Neuronal stem cell (in vitro differentiated cells): ENCODE results near the gene C1RL. TPM values are rescaled to one million over a fixed set of nuclear protein-coding genes. Genes with fewer than 3 reads are reported as not detected.

Experiments
- DNase-seq: peaks from one replicate; pipeline ENCODE4 v3.0.0-alpha.2; 2013; ENCODE audit warnings: low spot score
- H2AFZ ChIP-seq: one replicate; pipeline ENCODE4 v1.6.1; 2013; ENCODE audit warnings: mild to moderate bottlenecking, low read length, inconsistent platforms
- H2AK5ac ChIP-seq: 2 replicates; pipeline ENCODE4 v1.6.1; 2013; ENCODE audit warnings: low read depth, mild to moderate bottlenecking, inconsistent platforms, low read length, moderate library complexity, mixed read lengths
- H2BK120ac ChIP-seq: 2 replicates; pipeline ENCODE4 v1.6.1; 2013; ENCODE audit warnings: low read depth, mild to moderate bottlenecking, inconsistent platforms, low read length, moderate library complexity, mixed read lengths
- H2BK12ac ChIP-seq: one replicate; pipeline ENCODE4 v1.6.1; 2013; ENCODE audit warnings: low read length, inconsistent platforms
- H2BK15ac ChIP-seq: 2 replicates; pipeline ENCODE4 v1.6.1; 2013; ENCODE audit warnings: mild to moderate bottlenecking, low read length, inconsistent platforms, mixed read lengths
- H2BK5ac ChIP-seq: one replicate; pipeline ENCODE4 v1.6.1; 2013; ENCODE audit warnings: inconsistent platforms, mild to moderate bottlenecking, low read length, moderate library complexity
- H3K14ac ChIP-seq: one replicate; pipeline ENCODE4 v1.6.1; 2013; ENCODE audit warnings: low read length, inconsistent platforms
- H3K18ac ChIP-seq: 2 replicates; pipeline ENCODE4 v1.6.1; 2013; ENCODE audit warnings: low read length, inconsistent platforms
- H3K23ac ChIP-seq: 2 replicates; pipeline ENCODE4 v1.6.1; 2013; ENCODE audit warnings: low read depth, mild to moderate bottlenecking, mixed read lengths, low read length, inconsistent platforms; ENCODE audit not compliant: poor library complexity
- H3K27ac ChIP-seq: replicated peaks from 3 replicates; pipeline ENCODE4 v1.5.1; 2013; ENCODE audit warnings: low read length, inconsistent platforms
- H3K27me3 ChIP-seq, 3 experiments: 2 replicates each; pipeline ENCODE4 v1.6.1; 2013; ENCODE audit warnings: low read length in 3 of 3, mild to moderate bottlenecking in 2 of 3, inconsistent platforms in 1 of 3, low read depth in 1 of 3, mixed read lengths in 1 of 3, moderate library complexity in 1 of 3; ENCODE audit not compliant: control insufficient read depth in 3 of 3, insufficient read depth in 3 of 3
- H3K36me3 ChIP-seq, 2 donors: replicated peaks in 1 of 2; 2 replicates each; pipeline ENCODE4 v1.6.1; 2013; ENCODE audit warnings: low read length in 2 of 2; ENCODE audit not compliant: control insufficient read depth in 2 of 2, insufficient read depth in 2 of 2
- H3K4ac ChIP-seq: 2 replicates; pipeline ENCODE4 v1.6.1; 2013; ENCODE audit warnings: inconsistent platforms, mild to moderate bottlenecking, low read length, moderate library complexity
- H3K4me1 ChIP-seq, 2 donors: 1 replicate in 1 of 2; 2 replicates in 1 of 2; pipeline ENCODE4 v1.6.1; 2013; ENCODE audit warnings: low read length in 2 of 2, low read depth in 1 of 2; ENCODE audit not compliant: control insufficient read depth in 2 of 2, insufficient read depth in 1 of 2
- H3K4me2 ChIP-seq: one replicate; pipeline ENCODE4 v1.6.1; 2013; ENCODE audit warnings: mild to moderate bottlenecking, low read length, inconsistent platforms; ENCODE audit not compliant: insufficient read depth, poor library complexity, severe bottlenecking
- H3K4me3 ChIP-seq, 2 donors: 2 replicates each; pipeline ENCODE4 v1.5.1; 2013; ENCODE audit warnings: low read length in 2 of 2, mild to moderate bottlenecking in 2 of 2, inconsistent platforms in 1 of 2, moderate library complexity in 1 of 2
- H3K79me1 ChIP-seq: one replicate; pipeline ENCODE4 v1.6.1; 2013; ENCODE audit warnings: low read depth, mild to moderate bottlenecking, inconsistent platforms, low read length, moderate library complexity
- H3K9ac ChIP-seq: one replicate; pipeline ENCODE4 v1.6.1; 2013; ENCODE audit warnings: mild to moderate bottlenecking, low read depth, low read length, inconsistent platforms; ENCODE audit not compliant: poor library complexity
- H3K9me3 ChIP-seq, 2 donors: replicated peaks in 1 of 2; 2 replicates each; pipeline versions ENCODE3 to v1.6.1; 2013; ENCODE audit warnings: low read length in 2 of 2, mild to moderate bottlenecking in 2 of 2, inconsistent platforms in 1 of 2, low read depth in 1 of 2, mixed read lengths in 1 of 2, moderate library complexity in 1 of 2; ENCODE audit not compliant: control insufficient read depth in 2 of 2, insufficient read depth in 1 of 2
- H4K8ac ChIP-seq: one replicate; pipeline ENCODE4 v1.6.1; 2013; ENCODE audit warnings: low read depth, mild to moderate bottlenecking, inconsistent platforms, low read length, moderate library complexity
- H4K91ac ChIP-seq: one replicate; pipeline ENCODE4 v1.6.1; 2013; ENCODE audit warnings: low read length, low read depth, mild to moderate bottlenecking, inconsistent platforms; ENCODE audit not compliant: poor library complexity
- WGBS, 2 donors: extraction: QIAGEN DNeasy Blood & Tissue Kit; methylation state at CpG; one replicate each; pipeline ENCODE4 v1.1.7; 2013; ENCODE audit warnings: missing lambda C conversion rate in 2 of 2, mixed read lengths in 1 of 2; ENCODE audit not compliant: insufficient read length in 2 of 2, insufficient replicate concordance in 1 of 2; ENCODE audit errors: extremely low coverage in 2 of 2; 5-methylcytosine and 5-hydroxymethylcytosine counted together
- small RNA-seq: library from polyadenylated mRNA; stranded (forward); fragments of <200 nt; extraction: miRNeasy Mini kit (QIAGEN cat#:217004); gene quantifications from one replicate; pipeline ENCODE3, GENCODE V24; 2013; ENCODE audit not compliant: insufficient read depth

C1RL gene

DNA sequence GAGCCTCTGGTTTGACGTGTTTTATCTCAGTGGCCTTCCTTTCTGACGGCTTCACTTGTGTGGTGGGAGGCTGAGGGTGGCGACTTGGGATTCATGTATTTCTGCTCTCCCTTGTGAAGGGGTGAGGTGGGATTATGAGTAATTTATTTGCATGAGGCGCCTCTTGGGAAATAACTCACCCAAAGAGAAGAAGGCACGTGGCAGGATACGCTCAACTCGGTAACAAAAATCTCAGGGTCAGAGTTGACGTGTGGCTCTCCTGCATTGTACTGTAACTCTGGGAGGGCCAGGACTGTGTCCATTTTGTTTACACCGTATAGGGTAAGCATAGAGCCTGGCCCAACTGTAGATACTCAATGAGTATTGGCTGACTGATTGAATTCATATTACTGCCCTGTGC is 63.1 kb downstream of the C1RL start:
- no peak overlapping the region for H4K91ac ChIP-seq
- no peak for DNase-seq
- no peak overlapping the region for H3K18ac ChIP-seq
- no peak overlapping the region for H3K4me3 ChIP-seq
- no peaks in the 10 kb centered on the region for H3K36me3 ChIP-seq
- H3K27ac ChIP-seq = no peak overlapping the region
- no peak overlapping the region for H3K4me2 ChIP-seq
- H3K79me1 ChIP-seq = no peaks in the 10 kb centered on the region
- peaks cover 0 to 5% of the 10 kb centered on the region in 2 donors for H3K9me3 ChIP-seq
- H3K4ac ChIP-seq = no peak overlapping the region
- no peak overlapping the region for H2BK12ac ChIP-seq
- no peak overlapping the region for H2AFZ ChIP-seq
- no CpG with 5 or more reads among the region's 9 CpGs for WGBS, 2 donors
- no peak overlapping the region for H2AK5ac ChIP-seq
- no peak overlapping the region for H2BK15ac ChIP-seq
- no peak overlapping the region for H2BK120ac ChIP-seq
- H4K8ac ChIP-seq = no peak overlapping the region
- no peak overlapping the region for H3K14ac ChIP-seq
- no peak overlapping the region for H2BK5ac ChIP-seq
- H3K4me1 ChIP-seq = peaks cover 0 to 2% of the 10 kb centered on the region in 2 donors
- H3K27me3 ChIP-seq = no peaks in the 10 kb centered on the region
- no peak overlapping the region for H3K9ac ChIP-seq
- H3K23ac ChIP-seq = no peak overlapping the region

Small RNA genes lying within 50 kb of the gene (small RNA-seq; reads per million reads assigned to genes)
- not detected for gene RNU6-485P
